ENCODE measurements around the gene ISLR.

Gene ISLR

DNA sequence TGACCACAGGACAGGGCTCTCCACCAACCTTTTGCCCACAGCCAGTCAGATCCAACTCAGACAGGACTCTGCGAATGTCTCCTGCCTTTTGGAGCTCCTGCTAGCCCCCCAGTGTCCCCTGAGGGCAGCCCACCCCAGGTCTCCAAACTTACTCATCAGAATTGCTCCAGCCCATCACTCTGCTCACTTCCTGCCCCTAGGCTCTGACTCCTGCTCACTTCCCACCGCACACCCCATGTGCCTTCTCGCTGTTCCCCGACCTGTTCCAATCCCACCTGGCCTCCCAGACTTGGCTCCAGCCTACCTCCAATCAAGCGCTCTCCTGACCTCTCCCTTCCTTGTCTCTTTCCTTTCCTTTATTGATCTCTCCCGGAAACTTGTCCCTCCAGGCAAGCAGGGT is 35.0 kb downstream of the ISLR start:
- TF ChIP-seq, protein P1, sequence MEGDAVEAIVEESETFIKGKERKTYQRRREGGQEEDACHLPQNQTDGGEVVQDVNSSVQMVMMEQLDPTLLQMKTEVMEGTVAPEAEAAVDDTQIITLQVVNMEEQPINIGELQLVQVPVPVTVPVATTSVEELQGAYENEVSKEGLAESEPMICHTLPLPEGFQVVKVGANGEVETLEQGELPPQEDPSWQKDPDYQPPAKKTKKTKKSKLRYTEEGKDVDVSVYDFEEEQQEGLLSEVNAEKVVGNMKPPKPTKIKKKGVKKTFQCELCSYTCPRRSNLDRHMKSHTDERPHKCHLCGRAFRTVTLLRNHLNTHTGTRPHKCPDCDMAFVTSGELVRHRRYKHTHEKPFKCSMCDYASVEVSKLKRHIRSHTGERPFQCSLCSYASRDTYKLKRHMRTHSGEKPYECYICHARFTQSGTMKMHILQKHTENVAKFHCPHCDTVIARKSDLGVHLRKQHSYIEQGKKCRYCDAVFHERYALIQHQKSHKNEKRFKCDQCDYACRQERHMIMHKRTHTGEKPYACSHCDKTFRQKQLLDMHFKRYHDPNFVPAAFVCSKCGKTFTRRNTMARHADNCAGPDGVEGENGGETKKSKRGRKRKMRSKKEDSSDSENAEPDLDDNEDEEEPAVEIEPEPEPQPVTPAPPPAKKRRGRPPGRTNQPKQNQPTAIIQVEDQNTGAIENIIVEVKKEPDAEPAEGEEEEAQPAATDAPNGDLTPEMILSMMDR (conservative IDR thresholded peaks at IDR 0.05): no peak
- H3K27ac ChIP-seq: no peak overlapping the region

DNA sequence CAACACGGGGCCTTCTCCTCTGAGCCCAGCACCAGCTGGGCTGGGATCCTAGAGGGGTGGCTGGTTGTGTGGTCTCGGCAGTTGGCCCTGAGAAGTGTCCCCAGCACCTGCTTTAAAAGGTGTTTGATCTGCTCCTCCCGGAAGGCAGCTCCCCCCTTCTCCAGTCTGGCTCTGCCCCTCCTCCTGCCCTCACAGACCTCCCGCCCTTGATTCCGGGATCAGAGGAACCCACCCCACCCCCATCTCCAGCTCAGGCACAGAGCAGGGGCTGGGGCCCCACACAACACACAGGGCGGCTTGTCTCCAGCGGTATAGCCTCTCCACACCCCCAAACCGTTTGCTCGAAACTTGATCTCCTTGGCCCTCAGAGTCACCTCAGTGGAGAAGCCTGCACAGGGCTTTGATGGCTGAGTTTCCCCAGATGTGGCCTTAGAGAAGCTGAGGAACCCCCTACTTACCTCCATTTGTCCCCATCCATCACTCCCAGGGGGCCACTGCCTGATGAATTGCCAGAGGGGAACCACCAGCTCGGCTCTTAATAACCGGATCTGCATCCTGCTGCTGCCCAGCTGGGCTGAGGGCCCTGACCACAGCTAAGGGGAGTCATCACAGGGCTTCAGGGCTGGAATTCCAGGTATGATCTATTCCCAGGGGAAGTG is 35.5 kb downstream of the ISLR start:
- H3K27ac ChIP-seq: no peak overlapping the region
- TF ChIP-seq, protein P1 (conservative IDR thresholded peaks at IDR 0.05): no peak

DNA sequence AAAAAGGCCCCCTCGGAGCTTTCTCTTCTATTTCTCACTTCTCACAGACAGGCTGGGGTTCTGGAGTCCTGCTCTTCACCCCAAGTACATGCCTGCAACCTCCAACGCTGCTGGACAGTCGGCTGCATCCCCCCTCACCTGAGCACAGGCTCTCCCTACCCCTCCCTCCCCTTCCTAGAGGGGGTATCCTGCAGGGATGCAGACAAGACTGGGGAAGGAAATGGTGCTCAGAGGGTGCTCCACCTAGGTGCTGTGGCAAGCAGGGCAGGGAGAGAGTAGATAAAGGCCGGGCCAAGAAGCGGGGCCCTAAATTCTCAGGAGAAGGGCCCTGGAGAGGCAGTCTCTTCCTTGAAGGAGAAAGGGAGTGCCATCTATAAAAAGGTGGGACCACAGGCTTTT is 36.0 kb downstream of the ISLR start:
- no peak overlapping the region for H3K27ac ChIP-seq
- TF ChIP-seq, protein P1 (conservative IDR thresholded peaks at IDR 0.05): no peak

DNA sequence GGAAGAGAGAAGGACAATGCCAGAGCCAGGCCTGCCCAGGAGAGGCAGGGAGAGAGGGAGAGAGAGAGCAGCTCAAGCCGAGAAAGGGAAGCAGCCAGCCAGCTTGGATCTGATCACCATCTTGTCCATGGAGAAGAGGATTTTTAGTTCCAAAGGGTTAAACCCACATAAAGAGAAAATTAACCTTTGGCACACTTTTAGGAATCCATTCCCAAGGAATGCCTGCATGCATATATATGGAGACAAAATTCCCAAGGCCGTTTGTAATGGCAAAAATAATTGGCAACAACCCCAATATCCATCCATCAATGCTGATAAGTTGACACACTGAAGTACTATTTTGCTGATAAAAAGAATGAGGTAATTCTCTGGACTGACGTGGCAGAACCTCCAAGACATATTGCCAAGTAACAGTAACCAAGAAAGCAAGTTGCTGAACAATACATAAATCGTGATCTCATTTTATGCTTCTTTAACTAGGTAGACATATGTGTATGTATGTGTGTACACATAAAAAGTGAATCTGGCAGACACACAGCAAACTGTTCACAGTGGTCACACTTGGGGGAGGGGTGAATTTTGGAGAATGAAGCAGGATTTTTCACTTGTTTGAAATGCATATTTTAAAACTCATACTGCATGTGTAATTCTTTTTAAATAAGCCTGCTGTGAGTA is 36.6 kb downstream of the ISLR start:
- H3K27ac ChIP-seq: no peak overlapping the region
- TF ChIP-seq, protein P1 (conservative IDR thresholded peaks at IDR 0.05): no peak

DNA sequence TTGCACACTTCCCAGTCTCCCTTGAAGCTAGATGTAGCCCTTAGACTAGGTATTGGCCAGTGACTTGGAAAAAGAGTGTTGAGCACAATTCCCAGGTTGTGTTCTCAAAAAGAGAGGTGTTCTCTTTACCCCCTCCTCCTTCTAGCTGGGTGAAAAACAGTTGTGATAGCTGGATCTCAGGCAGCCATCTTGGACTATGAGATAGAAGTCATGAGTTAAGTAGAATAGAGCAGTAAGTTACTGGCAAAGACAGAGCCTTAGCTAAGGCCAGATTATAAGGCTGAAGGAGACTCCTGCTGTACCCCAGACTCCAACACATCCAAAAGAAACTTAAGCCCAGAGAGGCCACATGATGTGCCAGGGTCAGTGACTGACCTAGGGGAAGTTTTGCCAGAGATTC is 37.2 kb downstream of the ISLR start:
- TF ChIP-seq, protein P1 (conservative IDR thresholded peaks at IDR 0.05): no peak
- H3K27ac ChIP-seq: no peak overlapping the region

DNA sequence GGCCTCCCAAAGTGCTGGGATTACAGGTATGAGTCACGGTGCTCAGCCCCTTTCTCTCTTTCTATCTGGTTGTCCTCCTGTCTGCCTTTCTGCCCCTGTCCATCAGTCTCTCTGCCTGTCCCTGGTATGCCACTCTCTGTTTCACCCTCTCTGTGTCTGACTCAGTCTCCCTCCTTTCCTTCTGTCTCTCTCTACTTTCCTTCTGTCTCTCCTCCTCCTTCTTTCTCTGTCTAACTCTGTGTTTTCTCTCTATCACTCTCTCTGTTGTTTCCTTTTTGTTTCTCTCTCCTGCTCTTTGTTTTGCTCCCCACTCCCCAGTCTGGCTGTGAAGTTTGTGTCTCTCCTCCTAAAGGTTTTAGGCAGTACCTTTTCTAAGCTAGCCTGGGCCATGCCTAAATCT is 38.1 kb downstream of the ISLR start:
- H3K27ac ChIP-seq: no peak overlapping the region

GRCh38 chr15:74212494-74212893 is 39.0 kb downstream of the ISLR start:
- H3K27ac ChIP-seq: no peak overlapping the region
- TF ChIP-seq, protein P1 (conservative IDR thresholded peaks at IDR 0.05): no peak

More for the DNA sequence above, 38.1 kb downstream of the ISLR start:
- TF ChIP-seq, protein P1 (conservative IDR thresholded peaks at IDR 0.05): no peak

All from VCaP (cell line).